HPDE6-E6E7 (cell line): ENCODE data around the gene FAM89B.
"Not testable (repeated sequence)": the region's sequence is repeated elsewhere in the genome, so short reads cannot be mapped to it uniquely, and the experiment has no call there.

Experiments used
- DNase-seq: peaks from one replicate; pipeline ENCODE4 v3.0.0; 2011; ENCODE audit warnings: missing footprints; ENCODE audit errors: extremely low spot score

The FAM89B gene

DNA sequence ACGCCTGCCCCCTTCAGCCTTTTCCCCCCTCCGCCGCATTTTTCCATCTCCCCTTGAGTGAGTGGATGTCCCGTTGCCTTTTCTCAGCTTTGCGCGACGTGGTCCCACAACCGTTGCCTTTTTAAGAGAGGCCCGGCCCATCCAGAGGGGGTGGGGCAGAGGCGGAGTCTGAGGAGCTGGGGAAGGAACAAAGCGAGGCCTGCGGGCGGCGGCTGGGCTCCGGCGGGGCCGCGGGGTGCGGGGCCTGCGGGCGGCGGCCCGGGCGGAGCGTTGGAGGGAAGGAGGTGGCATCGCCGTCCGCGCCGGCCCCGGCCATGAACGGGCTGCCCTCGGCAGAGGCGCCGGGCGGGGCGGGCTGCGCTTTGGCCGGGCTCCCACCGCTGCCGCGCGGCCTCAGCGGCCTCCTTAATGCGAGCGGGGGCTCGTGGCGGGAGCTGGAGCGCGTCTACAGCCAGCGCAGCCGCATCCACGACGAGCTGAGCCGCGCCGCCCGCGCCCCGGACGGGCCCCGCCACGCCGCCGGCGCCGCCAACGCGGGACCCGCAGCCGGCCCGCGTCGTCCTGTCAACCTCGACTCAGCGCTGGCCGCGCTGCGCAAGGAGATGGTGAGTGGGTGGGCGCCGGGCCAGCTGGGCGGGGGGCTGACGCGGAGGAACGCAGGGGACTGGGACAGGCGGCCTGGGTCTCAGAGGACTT, at the start of gene FAM89B:
FAM89B (plus strand) TSS at position 183 of the 696 bp plus-strand sequence; CDS start at position 315, 132 bp downstream.
- no peak for DNase-seq

DNA sequence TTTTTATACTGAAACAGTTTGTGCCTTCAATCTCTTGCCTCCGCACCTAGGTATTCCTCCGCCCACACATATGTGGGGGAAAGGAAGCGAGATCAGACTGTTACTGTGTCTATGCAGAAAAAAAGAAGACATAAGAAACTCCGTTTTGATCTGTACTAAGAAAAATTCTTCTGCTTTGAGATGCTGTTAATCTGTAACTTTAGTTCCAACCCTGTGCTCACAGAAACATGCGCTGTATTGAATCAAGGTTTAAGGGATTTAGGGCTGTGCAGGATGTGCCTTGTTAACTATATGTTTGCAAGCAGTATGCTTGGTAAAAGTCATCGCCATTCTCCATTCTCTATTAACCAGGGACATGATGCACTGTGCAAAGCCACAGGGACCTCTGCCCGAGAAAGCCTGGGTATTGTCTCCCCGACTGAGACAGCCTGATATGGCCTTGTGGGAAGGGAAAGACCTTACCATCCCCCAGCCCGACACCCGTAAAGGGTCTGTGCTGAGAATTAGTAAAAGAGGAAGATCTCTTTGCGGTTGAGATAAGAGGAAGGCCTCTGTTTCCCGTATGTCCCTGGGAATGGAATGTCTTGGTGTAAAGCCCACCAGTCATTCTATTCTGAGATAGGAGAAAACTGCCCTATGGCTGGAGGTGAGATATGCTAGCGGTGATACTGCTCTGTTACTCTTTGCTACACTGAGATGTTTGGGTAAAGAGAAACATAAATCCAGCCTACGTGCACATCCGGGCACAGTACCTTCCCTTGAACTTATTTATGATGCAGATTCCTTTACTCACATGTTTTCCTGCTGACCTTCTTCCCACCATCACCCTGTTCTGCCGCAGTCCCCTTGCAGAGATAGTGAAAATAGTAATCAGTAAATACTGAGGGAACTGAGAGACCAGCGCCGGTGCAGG, 49.4 kb upstream of the FAM89B start:
- not testable (repeated sequence) for DNase-seq

DNA sequence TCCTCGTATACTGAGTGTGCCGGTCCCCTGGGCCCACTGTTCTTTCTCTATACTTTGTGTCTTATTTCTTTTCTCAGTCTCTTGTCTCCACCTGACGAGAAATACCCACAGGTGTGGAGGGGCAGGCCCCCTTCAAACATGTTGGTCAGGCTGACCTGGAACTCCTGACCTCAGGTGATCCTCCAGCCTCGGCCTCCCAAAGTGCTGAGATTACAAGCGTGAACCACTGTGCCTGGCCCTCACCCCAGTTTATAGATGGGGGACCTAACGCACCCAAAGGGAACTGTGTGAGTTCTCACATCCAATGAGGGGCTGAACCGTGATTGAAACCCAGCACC, 48.7 kb upstream of the FAM89B start:
- not testable (repeated sequence) for DNase-seq

DNA sequence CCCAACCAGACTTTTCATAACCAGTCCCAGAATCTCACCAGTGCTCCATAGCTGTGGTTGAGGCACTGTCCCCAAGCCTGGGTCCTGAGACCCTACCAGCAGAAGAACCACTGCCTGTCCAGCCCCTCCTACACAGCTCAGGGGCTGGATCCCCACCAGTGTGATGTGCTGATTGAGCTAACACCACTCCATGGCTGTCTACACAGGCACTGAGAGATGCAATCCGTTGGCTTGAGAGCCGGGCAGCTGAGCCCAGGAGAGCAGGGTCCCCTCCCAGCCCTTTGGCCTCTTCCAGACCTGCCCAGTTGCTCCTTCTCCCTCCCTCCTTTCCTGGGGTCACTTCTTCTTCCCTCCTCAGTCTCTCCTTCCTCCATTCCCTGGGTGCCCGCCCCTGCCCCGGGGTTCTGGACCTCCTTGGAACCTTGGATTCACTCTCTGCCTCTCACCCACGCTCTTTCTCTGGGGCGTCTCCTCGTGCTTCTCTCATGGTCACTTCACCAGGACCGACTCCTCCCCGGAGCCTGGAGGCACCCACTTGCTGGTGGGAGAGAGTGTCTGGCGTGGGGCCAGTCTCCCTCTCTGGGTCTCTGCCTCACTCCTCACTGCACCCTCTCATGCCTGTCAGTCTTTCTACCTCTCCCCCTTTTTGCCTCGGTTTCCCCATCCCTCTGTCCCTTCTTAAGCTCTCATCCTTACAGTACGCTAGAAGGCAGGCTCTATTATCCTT, 48.2 kb upstream of the FAM89B start:
- no peak for DNase-seq

DNA sequence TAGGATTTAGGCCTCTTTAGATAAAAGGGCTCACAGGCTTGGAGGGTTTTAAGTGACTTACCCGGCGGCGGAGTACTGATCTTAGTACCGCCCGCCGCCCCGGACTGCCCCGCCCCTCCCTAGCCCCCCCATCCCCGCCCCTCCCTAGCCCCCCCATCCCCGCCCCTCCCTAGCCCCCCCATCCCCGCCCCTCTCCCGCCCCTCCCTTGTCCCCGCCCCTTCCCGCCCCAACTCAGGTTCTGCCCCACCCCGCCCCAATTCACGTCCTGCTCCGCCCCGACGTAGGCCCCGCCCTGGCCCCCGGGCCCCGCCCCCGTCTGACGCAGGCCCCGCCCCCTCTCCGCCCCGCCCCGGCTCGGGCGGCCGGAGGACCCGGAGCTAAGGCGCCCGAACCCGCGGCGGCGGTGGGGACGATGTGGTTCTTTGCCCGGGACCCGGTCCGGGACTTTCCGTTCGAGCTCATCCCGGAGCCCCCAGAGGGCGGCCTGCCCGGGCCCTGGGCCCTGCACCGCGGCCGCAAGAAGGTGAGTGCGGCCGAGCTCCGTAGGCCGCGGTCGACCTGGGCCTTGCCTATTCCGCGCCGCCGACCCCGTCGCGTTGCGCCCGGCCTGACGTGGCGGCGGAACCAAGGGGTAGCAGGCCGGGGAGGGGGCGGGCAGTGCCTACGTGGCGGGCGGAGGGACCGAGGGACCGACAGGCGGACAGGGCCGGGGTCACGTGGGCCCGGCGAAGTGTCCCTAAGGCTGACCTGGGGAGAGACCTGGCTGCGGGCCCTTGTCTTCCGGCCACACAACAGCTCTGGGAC, 47.4 kb upstream of the FAM89B start, which contains the start of gene SCYL1:
SCYL1 (plus strand) TSS at position 343 of the 805 bp plus-strand sequence; CDS start at position 414, 71 bp downstream.
- DNase-seq = no peak

DNA sequence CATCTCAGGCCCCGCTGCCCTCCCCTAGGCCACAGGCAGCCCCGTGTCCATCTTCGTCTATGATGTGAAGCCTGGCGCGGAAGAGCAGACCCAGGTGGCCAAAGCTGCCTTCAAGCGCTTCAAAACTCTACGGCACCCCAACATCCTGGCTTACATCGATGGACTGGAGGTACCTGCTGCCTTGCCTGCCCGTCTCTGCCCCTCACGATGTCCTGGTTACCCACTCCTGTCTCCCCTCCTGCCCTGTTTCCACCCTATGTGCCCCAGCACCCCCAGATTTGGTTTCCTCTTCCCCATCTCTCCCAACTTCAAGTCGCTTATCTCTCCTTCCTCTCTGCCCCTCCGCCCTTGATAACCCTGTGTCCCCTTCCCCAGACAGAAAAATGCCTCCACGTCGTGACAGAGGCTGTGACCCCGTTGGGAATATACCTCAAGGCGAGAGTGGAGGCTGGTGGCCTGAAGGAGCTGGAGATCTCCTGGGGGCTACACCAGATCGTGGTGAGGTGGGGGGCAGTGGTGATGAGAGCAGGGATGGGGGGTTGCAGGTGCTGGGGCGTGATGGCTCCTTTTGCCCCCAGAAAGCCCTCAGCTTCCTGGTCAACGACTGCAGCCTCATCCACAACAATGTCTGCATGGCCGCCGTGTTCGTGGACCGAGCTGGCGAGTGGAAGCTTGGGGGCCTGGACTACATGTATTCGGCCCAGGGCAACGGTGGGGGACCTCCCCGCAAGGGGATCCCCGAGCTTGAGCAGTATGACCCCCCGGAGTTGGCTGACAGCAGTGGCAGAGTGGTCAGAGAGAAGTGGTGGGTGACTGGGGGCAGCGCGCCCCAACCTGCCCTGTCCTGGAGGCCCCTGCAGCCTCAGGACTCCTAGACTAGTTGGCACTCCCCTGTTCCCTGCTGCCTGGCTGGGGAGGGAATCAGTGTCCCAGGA, 46.5 kb upstream of the FAM89B start:
- DNase-seq = no peak

DNA sequence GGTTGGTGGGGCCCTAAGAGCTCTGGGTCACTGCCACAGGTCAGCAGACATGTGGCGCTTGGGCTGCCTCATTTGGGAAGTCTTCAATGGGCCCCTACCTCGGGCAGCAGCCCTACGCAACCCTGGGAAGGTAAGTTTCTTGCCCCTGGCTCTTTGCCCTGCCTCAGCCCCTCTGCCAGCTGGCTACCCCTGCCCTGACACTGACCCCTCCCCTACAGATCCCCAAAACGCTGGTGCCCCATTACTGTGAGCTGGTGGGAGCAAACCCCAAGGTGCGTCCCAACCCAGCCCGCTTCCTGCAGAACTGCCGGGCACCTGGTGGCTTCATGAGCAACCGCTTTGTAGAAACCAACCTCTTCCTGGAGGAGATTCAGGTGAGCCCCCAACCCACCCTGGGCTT, 45.6 kb upstream of the FAM89B start:
- no peak for DNase-seq

DNA sequence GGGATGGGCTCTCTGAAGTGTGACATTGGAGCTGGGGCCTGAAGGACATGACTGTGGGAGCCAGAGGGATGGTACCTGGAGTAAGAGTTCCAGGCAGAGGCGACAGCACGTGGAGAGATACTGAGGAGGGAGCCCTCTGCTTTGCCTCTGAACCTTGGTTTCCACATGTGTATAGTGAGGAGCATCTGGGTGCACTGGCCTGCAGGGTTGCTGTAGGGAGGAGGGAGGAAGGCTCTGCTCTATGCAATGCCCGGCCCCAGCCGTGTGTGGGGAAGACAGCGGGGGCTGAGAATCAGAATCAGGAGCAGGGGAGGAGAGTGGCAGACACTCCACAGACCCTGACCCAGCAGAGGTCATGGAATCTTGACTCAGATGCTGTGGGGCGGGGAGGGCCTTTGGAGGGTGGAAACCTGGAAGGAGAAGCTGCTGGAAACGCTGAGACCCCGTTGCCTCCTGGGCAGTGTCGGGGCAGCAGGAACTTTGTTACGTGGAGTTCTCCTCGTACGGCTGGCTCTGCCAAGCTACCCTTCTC, 43.5 kb upstream of the FAM89B start:
- DNase-seq = no peak

DNA sequence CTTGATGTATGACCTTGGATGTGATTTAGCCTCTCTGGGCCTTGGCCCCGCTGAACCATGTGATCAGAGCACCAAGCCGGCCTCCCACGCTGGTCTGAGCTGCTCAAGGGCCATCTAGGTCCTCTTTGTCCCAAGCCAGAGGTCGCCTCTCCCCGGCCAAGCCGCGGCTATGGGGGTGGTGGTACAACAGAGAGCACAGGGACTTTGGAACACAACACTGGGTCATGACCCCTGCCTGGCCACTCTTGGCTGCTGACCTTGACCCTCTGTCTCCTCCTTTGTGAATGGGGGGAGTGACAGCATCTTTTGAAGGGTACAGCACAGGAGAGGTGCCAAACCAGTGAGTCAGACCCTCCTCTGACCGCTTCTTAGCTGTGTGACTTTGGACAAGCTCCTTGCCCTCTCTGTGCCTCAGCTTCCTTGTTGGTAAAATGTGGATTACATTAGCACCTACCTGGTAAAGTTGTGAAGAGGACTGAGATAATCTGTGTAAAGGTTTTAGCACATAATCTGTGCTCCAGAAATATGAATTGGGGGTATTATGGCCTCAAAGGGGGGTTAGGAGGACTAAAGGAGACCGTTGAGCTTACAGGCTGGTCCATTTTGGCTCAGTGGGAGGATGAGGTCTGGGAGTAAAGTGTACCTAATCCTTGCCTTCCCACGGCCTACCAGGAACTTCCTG, 42.7 kb upstream of the FAM89B start:
- no peak for DNase-seq

DNA sequence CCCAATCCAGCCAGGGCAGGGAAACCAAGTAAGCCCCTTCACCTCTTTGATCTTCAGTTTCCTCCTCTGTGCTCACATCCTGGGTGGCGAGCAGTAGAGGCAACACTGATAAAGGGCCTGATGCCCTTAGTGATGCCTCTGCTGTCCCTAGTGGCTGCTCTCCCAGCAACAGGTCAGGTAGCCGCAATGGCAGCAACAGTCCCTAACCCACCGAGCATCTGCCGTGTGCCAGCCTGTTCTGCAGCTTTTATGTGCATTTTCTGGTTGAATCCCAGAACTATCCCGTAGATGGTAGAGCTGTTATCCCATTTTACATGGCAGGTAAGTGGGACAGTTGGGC, 42.2 kb upstream of the FAM89B start:
- DNase-seq = no peak

DNA sequence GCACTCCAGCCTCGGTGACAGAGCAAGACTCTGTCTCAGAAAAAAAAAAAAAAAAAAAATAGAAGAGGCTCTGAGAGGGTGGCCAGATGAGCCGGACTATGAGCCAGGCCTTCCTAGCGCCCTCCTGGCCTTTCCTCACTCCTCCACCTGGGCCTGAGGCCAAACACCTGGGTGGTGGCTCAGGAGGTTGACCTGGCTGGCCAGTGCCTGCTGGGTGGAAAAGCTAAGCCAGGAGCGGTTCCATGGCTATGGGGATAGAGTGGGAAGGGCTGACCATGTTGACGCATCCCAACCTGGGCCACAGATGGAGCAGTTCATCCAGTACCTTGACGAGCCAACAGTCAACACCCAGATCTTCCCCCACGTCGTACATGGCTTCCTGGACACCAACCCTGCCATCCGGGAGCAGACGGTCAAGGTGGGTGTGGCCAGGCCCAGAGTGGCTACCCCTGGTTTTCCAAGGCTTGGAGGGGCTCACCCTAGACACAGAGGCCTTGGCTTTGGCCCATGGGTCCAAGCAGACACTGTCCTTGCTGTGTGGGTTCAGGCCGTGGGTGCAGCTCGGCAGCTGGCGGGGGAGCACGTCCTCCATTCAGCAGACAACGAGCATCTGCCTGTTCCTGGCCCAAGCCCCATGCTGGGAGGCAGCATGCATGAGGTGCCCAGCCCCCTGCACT, 39.8 kb upstream of the FAM89B start:
- DNase-seq = no peak

DNA sequence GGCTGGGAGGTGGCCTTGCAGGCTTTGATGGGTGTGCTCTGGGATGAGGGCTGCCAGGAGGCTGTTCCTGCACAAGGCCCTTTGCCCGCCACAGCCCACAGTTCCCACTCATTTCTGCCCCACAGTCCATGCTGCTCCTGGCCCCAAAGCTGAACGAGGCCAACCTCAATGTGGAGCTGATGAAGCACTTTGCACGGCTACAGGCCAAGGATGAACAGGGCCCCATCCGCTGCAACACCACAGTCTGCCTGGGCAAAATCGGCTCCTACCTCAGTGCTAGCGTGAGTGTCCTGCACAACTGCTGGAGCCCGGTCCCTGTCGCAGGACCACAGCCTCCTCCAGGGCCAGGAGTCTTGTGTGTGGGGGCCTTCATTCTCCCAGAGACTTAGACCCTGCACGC, 37.2 kb upstream of the FAM89B start:
- DNase-seq = no peak

DNA sequence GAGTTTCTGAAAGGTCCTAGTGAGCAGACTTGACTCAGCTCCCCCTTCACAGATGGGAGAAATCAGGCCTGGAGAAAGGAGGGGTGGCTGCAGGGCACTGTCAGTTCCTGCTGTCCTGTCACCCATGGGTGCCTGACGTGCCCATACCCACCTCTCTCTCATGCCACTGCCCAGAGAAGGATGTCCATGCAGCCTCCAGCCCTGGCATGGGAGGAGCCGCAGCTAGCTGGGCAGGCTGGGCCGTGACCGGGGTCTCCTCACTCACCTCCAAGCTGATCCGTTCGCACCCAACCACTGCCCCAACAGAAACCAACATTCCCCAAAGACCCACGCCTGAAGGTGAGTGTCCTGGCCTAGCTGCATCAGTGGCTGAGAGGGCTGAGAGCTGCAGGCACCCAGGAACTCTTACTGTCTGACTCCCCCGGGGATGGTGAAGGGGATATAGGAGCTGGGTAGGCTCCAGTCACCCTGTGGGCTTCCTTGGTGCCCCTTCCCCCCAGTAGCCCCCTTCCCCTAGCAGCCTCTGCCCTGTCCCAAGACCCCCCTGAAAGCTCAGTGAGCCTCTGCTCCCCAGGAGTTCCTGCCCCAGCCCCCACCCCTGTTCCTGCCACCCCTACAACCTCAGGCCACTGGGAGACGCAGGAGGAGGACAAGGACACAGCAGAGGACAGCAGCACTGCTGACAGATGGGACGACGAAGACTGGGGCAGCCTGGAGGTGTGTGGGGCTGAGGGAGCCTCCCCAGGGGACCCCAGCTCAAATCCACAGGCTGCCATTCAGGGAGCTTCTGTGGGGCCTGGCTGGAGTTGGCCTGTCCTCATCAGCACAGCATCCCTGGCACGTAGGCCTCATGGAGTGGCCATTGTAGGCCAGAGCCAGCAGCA, 35.7 kb upstream of the FAM89B start:
- DNase-seq = no peak

DNA sequence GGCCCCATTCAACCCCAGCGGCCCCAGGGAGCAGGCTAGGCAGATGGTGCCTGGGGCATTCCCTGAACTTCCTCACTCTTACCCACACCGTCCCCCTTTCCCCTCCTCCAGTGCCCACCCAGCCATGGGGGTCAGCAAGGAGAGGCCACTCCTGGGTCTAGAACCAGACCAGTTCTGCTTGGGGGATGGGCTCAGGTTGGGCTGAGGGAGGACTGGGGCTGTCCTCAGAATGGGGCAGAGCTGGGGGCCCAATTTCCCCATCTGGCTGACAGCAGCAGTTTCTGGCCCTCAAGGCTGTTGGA, 35.1 kb upstream of the FAM89B start:
- no peak for DNase-seq

DNA sequence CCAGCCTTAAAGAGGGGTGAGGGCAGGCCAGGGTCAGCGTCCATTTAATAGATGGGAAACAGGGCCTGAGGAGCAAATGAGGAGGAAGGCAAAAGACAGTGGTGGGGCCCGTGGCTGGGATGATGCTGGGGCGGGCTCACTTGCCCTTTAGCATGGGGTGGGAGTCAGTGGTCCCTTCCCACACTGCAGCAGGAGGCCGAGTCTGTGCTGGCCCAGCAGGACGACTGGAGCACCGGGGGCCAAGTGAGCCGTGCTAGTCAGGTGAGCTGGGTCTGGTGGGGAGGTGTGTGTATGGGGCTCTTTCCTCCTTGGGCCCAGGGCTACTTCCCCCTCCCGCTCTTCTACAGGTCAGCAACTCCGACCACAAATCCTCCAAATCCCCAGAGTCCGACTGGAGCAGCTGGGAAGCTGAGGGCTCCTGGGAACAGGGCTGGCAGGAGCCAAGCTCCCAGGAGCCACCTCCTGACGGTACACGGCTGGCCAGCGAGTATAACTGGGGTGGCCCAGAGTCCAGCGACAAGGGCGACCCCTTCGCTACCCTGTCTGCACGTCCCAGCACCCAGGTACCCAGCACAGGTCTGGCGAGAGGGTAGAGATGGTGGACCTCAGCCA, 34.6 kb upstream of the FAM89B start:
- no peak for DNase-seq

DNA sequence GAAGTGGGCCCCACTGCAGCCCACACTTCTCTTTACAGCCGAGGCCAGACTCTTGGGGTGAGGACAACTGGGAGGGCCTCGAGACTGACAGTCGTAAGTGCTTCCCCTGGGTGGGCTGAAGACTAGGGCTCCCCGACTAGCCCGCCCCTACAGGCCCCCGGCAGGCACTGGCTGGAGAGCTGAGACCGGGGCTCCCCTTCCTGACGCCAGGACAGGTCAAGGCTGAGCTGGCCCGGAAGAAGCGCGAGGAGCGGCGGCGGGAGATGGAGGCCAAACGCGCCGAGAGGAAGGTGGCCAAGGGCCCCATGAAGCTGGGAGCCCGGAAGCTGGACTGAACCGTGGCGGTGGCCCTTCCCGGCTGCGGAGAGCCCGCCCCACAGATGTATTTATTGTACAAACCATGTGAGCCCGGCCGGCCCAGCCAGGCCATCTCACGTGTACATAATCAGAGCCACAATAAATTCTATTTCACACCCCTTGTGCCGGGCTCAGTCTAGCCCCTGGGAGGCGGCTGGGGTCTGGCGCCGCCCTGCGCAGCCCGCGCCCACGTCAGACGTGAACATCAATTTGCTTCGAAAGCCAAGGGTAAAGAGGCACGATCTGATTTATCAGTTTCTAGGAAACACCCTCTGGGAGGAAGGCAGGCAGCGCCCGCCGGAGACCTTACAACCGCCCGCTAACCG, 34.0 kb upstream of the FAM89B start:
- DNase-seq = no peak
